WI38 (cell line): Measurements from ENCODE around the gene IL1RAPL1.
A peak's percentile ranks its signal among the peaks of the same experiment; 100 is the strongest.

Experiments
- H3K4me3 ChIP-seq: 2 replicates; pipeline ENCODE4 v1.5.1; 2011; ENCODE audit warnings: low read depth, mild to moderate bottlenecking, control low read depth, low read length
- TF ChIP-seq, protein P1 (sequence below): IDR thresholded peaks from 2 replicates; pipeline ENCODE4 v1.5.1; 2012; ENCODE audit warnings: low read depth, mild to moderate bottlenecking, control low read depth, low read length

Gene IL1RAPL1

GRCh38 chrX:29215251-29215650 is 628.0 kb downstream of the IL1RAPL1 start:
- TF ChIP-seq, protein P1, sequence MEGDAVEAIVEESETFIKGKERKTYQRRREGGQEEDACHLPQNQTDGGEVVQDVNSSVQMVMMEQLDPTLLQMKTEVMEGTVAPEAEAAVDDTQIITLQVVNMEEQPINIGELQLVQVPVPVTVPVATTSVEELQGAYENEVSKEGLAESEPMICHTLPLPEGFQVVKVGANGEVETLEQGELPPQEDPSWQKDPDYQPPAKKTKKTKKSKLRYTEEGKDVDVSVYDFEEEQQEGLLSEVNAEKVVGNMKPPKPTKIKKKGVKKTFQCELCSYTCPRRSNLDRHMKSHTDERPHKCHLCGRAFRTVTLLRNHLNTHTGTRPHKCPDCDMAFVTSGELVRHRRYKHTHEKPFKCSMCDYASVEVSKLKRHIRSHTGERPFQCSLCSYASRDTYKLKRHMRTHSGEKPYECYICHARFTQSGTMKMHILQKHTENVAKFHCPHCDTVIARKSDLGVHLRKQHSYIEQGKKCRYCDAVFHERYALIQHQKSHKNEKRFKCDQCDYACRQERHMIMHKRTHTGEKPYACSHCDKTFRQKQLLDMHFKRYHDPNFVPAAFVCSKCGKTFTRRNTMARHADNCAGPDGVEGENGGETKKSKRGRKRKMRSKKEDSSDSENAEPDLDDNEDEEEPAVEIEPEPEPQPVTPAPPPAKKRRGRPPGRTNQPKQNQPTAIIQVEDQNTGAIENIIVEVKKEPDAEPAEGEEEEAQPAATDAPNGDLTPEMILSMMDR = no peak
- no peak overlapping the region for H3K4me3 ChIP-seq

DNA sequence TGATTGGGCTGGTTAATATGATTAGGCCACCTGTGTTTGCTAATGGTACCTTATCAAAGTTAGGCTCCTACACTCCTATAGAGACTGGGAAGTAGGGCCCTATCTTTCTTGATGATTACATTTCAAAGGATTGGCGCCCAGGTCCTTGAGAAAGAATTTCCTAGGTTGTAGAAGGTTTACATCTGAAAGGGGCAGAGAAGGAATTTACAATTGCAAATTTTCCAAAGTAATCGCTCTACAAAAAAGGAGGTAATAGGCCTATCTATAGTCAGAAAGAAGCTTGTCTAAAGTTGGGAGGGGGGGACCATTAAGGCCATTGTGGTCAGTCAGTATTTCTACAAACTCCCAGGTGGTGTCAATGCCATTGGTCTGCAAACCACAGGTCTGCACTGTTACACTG is 638.4 kb downstream of the IL1RAPL1 start:
- H3K4me3 ChIP-seq = no peak overlapping the region
- TF ChIP-seq, protein P1 = no peak

DNA sequence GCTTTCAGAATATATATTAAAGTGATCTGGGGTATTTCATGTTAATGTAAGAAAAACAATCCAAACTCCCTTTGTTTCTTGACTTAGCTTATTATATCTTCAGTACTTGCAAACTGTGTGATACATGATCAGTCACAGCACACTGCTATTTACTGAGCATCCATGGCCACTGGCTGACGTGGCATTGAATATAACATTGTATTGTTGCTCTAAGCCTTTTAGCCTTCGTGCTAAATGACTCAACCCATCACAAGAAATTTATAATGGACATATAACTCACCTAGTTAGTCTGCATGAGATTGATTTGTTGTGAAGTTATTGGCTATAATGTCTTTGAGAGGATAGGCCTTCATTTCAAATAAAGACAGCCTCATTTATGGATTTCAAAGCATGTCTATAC is 642.6 kb downstream of the IL1RAPL1 start:
- no peak overlapping the region for H3K4me3 ChIP-seq
- TF ChIP-seq, protein P1 = no peak

GRCh38 chrX:29231800-29232199 is 644.6 kb downstream of the IL1RAPL1 start:
- TF ChIP-seq, protein P1 = peak; percentile 26; the same call in 1 of the 2 replicates
- no peak overlapping the region for H3K4me3 ChIP-seq

- TF ChIP-seq, protein P1 = no peak
- no peak overlapping the region for H3K4me3 ChIP-seq
These were observed 646.4 kb downstream of the IL1RAPL1 start for GRCh38 chrX:29233592-29234183.

DNA sequence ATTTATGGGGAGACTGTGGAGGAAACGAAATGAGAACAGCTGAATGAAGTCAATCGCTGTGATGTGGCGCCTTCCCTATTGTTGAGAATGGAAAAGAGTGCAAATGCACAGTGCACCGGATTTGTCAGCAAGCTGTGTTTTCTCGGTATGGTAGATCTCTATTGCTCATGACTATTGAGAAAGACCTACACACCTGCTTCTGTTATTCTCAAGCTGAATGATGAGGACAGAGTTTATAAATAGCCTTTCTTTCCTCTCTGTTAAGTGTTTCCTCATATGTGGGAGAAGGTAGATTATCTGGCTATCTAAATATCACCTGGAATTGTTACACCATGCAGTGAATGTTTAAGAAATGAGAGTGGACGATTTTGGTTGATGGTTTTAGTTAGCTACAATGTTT is 650.7 kb downstream of the IL1RAPL1 start:
- TF ChIP-seq, protein P1 = no peak
- H3K4me3 ChIP-seq = no peak overlapping the region

- TF ChIP-seq, protein P1 = no peak
- no peak overlapping the region for H3K4me3 ChIP-seq
These were observed 654.6 kb downstream of the IL1RAPL1 start for GRCh38 chrX:29241809-29242208.
